Ovary (tissue), 3 donors: ENCODE data around the gene NSMF.

ENCODE experiments used
- EP300 ChIP-seq: sonication (generic); formaldehyde crosslinking; IDR thresholded peaks from one replicate; pipeline ENCODE4 v1.6.1; 2017; ENCODE audit warnings: antibody characterized with exemption
- POLR2A ChIP-seq: fragments of 450-650 bp; IDR thresholded peaks from one replicate; pipeline ENCODE4 v1.6.1; 2017; ENCODE audit warnings: antibody characterized with exemption, mild to moderate bottlenecking, moderate library complexity
- TF ChIP-seq, protein P1 (sequence below), 3 donors: fragments of 450-650 bp in 2 of 3; fragments of 200-600 bp in 1 of 3; IDR thresholded peaks; one replicate each; pipeline versions ENCODE4 v1.5.1 to v1.8.0; 2016 to 2022; ENCODE audit warnings: antibody characterized with exemption in 3 of 3, mild to moderate bottlenecking in 1 of 3
- donor health status: DM: no; HTN: no; CAD: no.

GRCh38 chr9:137411645-137412380 is 47.3 kb downstream of the NSMF start:
- TF ChIP-seq, protein P1, sequence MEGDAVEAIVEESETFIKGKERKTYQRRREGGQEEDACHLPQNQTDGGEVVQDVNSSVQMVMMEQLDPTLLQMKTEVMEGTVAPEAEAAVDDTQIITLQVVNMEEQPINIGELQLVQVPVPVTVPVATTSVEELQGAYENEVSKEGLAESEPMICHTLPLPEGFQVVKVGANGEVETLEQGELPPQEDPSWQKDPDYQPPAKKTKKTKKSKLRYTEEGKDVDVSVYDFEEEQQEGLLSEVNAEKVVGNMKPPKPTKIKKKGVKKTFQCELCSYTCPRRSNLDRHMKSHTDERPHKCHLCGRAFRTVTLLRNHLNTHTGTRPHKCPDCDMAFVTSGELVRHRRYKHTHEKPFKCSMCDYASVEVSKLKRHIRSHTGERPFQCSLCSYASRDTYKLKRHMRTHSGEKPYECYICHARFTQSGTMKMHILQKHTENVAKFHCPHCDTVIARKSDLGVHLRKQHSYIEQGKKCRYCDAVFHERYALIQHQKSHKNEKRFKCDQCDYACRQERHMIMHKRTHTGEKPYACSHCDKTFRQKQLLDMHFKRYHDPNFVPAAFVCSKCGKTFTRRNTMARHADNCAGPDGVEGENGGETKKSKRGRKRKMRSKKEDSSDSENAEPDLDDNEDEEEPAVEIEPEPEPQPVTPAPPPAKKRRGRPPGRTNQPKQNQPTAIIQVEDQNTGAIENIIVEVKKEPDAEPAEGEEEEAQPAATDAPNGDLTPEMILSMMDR (IDR thresholded peaks at IDR 0.05), result no peak
- no peak for TF ChIP-seq EP300
- no peak for TF ChIP-seq POLR2A
